DOHH2 (cell line): ENCODE measurements around the gene ACIN1.

Experiments used
- H3F3A ChIP-seq: fragments of 200-600 bp; sonication (generic), shearing (Covaris generic); 2 replicates; pipeline ENCODE4 v1.6.0; 2016; ENCODE audit warnings: antibody characterized with exemption, mild to moderate bottlenecking; ENCODE audit not compliant: control insufficient read depth, insufficient read depth
- H3K27ac ChIP-seq: fragments of 200-600 bp; sonication (generic); 2 replicates; pipeline ENCODE4 v1.5.1; 2014; ENCODE audit warnings: low read depth, mild to moderate bottlenecking, low read length, moderate library complexity
- H3K27me3 ChIP-seq: fragments of 200-600 bp; sonication (generic); 2 replicates; pipeline ENCODE4 v1.6.1; 2014; ENCODE audit warnings: mild to moderate bottlenecking, low read length, mixed read lengths; ENCODE audit not compliant: control insufficient read depth
- H3K36me3 ChIP-seq: fragments of 200-600 bp; sonication (generic); 2 replicates; pipeline ENCODE4 v1.6.1; 2014; ENCODE audit warnings: mild to moderate bottlenecking, low read length, moderate library complexity, mixed read lengths; ENCODE audit not compliant: control insufficient read depth
- H3K4me1 ChIP-seq: fragments of 200-600 bp; sonication (generic); 2 replicates; pipeline ENCODE4 v1.6.1; 2014; ENCODE audit warnings: mild to moderate bottlenecking, low read length, mixed read lengths; ENCODE audit not compliant: control insufficient read depth
- H3K4me2 ChIP-seq: fragments of 200-600 bp; sonication (generic); 2 replicates; pipeline ENCODE4 v1.6.0; 2014; ENCODE audit warnings: mild to moderate bottlenecking, low read length, moderate library complexity
- H3K4me3 ChIP-seq: fragments of 200-600 bp; sonication (generic); 2 replicates; pipeline ENCODE4 v1.5.1; 2014; ENCODE audit warnings: mild to moderate bottlenecking, low read length, mixed read lengths
- H3K79me2 ChIP-seq: fragments of 200-600 bp; sonication (generic); 2 replicates; pipeline ENCODE4 v1.6.1; 2014; ENCODE audit warnings: mild to moderate bottlenecking, low read length, mixed read lengths; ENCODE audit not compliant: control insufficient read depth
- H3K9me2 ChIP-seq: fragments of 200-600 bp; sonication (generic); replicated peaks from 2 replicates; pipeline ENCODE4 v1.6.1; 2014; ENCODE audit warnings: mild to moderate bottlenecking, low read length, mixed read lengths; ENCODE audit not compliant: control insufficient read depth
- H3K9me3 ChIP-seq: fragments of 200-600 bp; sonication (generic); 2 replicates; pipeline ENCODE4 v1.6.1; 2014; ENCODE audit warnings: antibody characterized with exemption, low read length, mixed read lengths; ENCODE audit not compliant: control insufficient read depth, insufficient read depth
- H4K20me1 ChIP-seq: fragments of 200-600 bp; sonication (generic); 2 replicates; pipeline ENCODE4 v1.6.0; 2014; ENCODE audit warnings: low read depth, mild to moderate bottlenecking, antibody characterized with exemption, low read length, moderate library complexity; ENCODE audit not compliant: control insufficient read depth, insufficient read depth
- CTCF ChIP-seq: fragments of 200-600 bp; sonication (generic); IDR thresholded peaks from one replicate; pipeline ENCODE4 v1.5.1; 2014; ENCODE audit warnings: antibody characterized with exemption, mild to moderate bottlenecking, low read depth, low read length; ENCODE audit not compliant: poor library complexity, severe bottlenecking
- EZH2phosphoT487 ChIP-seq: fragments of 200-600 bp; sonication (generic); IDR thresholded peaks from 2 replicates; pipeline ENCODE4 v1.6.1; 2017; ENCODE audit warnings: borderline replicate concordance, mild to moderate bottlenecking, antibody characterized with exemption, low read length, moderate library complexity, mixed read lengths

The ACIN1 gene

GRCh38 chr14:23090254-23090636 is 4.7 kb downstream of the ACIN1 start:
- H3K36me3 ChIP-seq: peaks cover 85% of the 10 kb centered on the region
- H3F3A ChIP-seq: no peaks in the 10 kb centered on the region
- H3K27ac ChIP-seq: no peak overlapping the region
- no peaks in the 10 kb centered on the region for H3K9me3 ChIP-seq
- peaks cover 49% of the 10 kb centered on the region for H3K79me2 ChIP-seq
- no peaks in the 10 kb centered on the region for H3K27me3 ChIP-seq
- H3K4me3 ChIP-seq: no peak overlapping the region
- TF ChIP-seq CTCF: no peak
- no peak for TF ChIP-seq EZH2phosphoT487
- H3K4me2 ChIP-seq: no peak overlapping the region
- H3K9me2 ChIP-seq: no peaks in the 10 kb centered on the region
- peaks cover 15% of the 10 kb centered on the region for H3K4me1 ChIP-seq
- H4K20me1 ChIP-seq: peaks cover 14% of the 10 kb centered on the region

- Histone ChIP-seq H3K36me3 (peaks cover 89% of the 10 kb centered on the region), H3K4me2 (no peak overlapping the region), H3K79me2 (peaks cover 46% of the 10 kb centered on the region), H3K27me3 (no peaks in the 10 kb centered on the region), H3K4me3 (no peak overlapping the region), H3K27ac (no peak overlapping the region), H3K4me1 (peaks cover 15% of the 10 kb centered on the region), H4K20me1 (peaks cover 14% of the 10 kb centered on the region), H3F3A (no peaks in the 10 kb centered on the region), H3K9me2 (no peaks in the 10 kb centered on the region), H3K9me3 (no peaks in the 10 kb centered on the region)
- TF ChIP-seq CTCF: no peak
- TF ChIP-seq EZH2phosphoT487: no peak
These were observed 5.3 kb downstream of the ACIN1 start for GRCh38 chr14:23089498-23090253.

GRCh38 chr14:23086565-23086964 is 8.4 kb downstream of the ACIN1 start:
- no peaks in the 10 kb centered on the region for H3F3A ChIP-seq
- H3K36me3 ChIP-seq: peaks cover 95% of the 10 kb centered on the region
- no peak overlapping the region for H3K4me2 ChIP-seq
- no peaks in the 10 kb centered on the region for H4K20me1 ChIP-seq
- no peak for TF ChIP-seq CTCF
- TF ChIP-seq EZH2phosphoT487: no peak
- H3K27me3 ChIP-seq: no peaks in the 10 kb centered on the region
- H3K9me3 ChIP-seq: no peaks in the 10 kb centered on the region
- no peak overlapping the region for H3K27ac ChIP-seq
- no peaks in the 10 kb centered on the region for H3K4me1 ChIP-seq
- H3K9me2 ChIP-seq: no peaks in the 10 kb centered on the region
- no peak overlapping the region for H3K4me3 ChIP-seq
- H3K79me2 ChIP-seq: peaks cover 15% of the 10 kb centered on the region
